MM.1S (cell line): ENCODE data around the gene ELMO1.

Source experiments
- CTCF ChIP-seq: fragments of 300-600 bp; sonication (generic); IDR thresholded peaks from 2 replicates; pipeline ENCODE4 v1.5.1; 2016; ENCODE audit warnings: antibody characterized with exemption, low read length, mixed read lengths
- EZH2 ChIP-seq: fragments of 300-600 bp; sonication (generic); optimal IDR thresholded peaks from 2 replicates; pipeline ENCODE3; 2017; ENCODE audit warnings: low read depth, mild to moderate bottlenecking, antibody characterized with exemption, low read length, mixed read lengths
- EZH2phosphoT487 ChIP-seq: fragments of 300-600 bp; sonication (generic); IDR thresholded peaks from 2 replicates; pipeline ENCODE4 v1.6.1; 2018; ENCODE audit warnings: antibody characterized with exemption, low read length

GRCh38 chr7:36810032-36810431, 638.6 kb downstream of the ELMO1 start:
- TF ChIP-seq EZH2 (no peak), CTCF (no peak), EZH2phosphoT487 (no peak)
